HEK293T (cell line): ENCODE measurements around the gene COL9A3.

Experiments
- CTBP1 ChIP-seq: fragments of 450-650 bp; IDR thresholded peaks from 2 replicates; pipeline ENCODE4 v1.6.1; 2016; ENCODE audit warnings: borderline replicate concordance
- FOXM1 ChIP-seq: fragments of 450-650 bp; IDR thresholded peaks from 2 replicates; pipeline ENCODE4 v1.6.1; 2017; ENCODE audit warnings: mild to moderate bottlenecking, borderline replicate concordance
- PKNOX1 ChIP-seq: fragments of 450-650 bp; IDR thresholded peaks from 2 replicates; pipeline ENCODE4 v1.6.1; 2016

- no peak for TF ChIP-seq FOXM1
- TF ChIP-seq CTBP1 = no peak
- peak; percentile 51; the same call in 1 of the 2 replicates for TF ChIP-seq PKNOX1
Measured at GRCh38 chr20:62861726-62862336, 45.0 kb downstream of the COL9A3 start, which contains the start of gene TCFL5.
